Prostate gland (tissue), 2 donors: ENCODE results near the gene HS3ST6. TPM values are rescaled to one million over a fixed set of nuclear protein-coding genes. Genes with fewer than 3 reads are reported as not detected.
A peak's percentile ranks its signal among the peaks of the same experiment; 100 is the strongest.
"Not testable (repeated sequence)": the region's sequence is repeated elsewhere in the genome, so short reads cannot be mapped to it uniquely, and the experiment has no call there.

Experiments
- DNase-seq: peaks from one replicate; pipeline ENCODE4 v3.0.0-alpha.2; 2019; ENCODE audit warnings: low spot score
- H3K27ac ChIP-seq, 2 donors: fragments of 200-600 bp; sonication (generic); 2 replicates each; pipeline ENCODE4 v1.5.1; 2017 to 2019
- H3K27me3 ChIP-seq: fragments of 200-600 bp; sonication (generic); replicated peaks from 2 replicates; pipeline ENCODE4 v1.5.1; 2019; ENCODE audit not compliant: insufficient read depth
- H3K36me3 ChIP-seq, 2 donors: fragments of 200-600 bp; sonication (generic); 1 replicate in 1 of 2; 2 replicates in 1 of 2; pipeline versions ENCODE4 v1.5.1 to v1.8.1; 2017 to 2019
- H3K4me1 ChIP-seq: fragments of 200-600 bp; sonication (generic); replicated peaks from 2 replicates; pipeline ENCODE4 v1.5.1; 2019
- H3K4me3 ChIP-seq, 2 donors: fragments of 200-600 bp; sonication (generic); 2 replicates each; pipeline ENCODE4 v1.5.1; 2017 to 2019
- H3K9me3 ChIP-seq: fragments of 200-600 bp; sonication (generic); 2 replicates; pipeline ENCODE4 v1.5.1; 2017
- POLR2A ChIP-seq: fragments of 450-650 bp; IDR thresholded peaks from one replicate; pipeline ENCODE4 v1.6.1; 2016; ENCODE audit warnings: antibody characterized with exemption, mild to moderate bottlenecking
- POLR2AphosphoS5 ChIP-seq: sonication (generic); formaldehyde crosslinking; IDR thresholded peaks from one replicate; pipeline ENCODE4 v1.6.1; 2017; ENCODE audit warnings: antibody characterized with exemption
- WGBS: methylation state at CpG from one replicate; pipeline ENCODE4 v1.1.5; 2018; 5-methylcytosine and 5-hydroxymethylcytosine counted together
- intact Hi-C: fragments of 100-400 bp; cut with DNase I; formaldehyde crosslinking; loops from one replicate; pipeline ENCODE4 v1.14.2; 2022
- total RNA-seq, 2 donors: library from RNA; depleted of rRNA; stranded (reverse); fragments of >200 nt; gene quantifications; one replicate each; pipeline ENCODE4 v1.1.0, GENCODE V29; 2016
- TF ChIP-seq, protein P1 (sequence below), 4 experiments: fragments of 200-600 bp in 2 of 4; fragments of 450-650 bp in 2 of 4; sonication (generic) in 2 of 4; IDR thresholded peaks; 1 replicate in 3 of 4; 2 replicates in 1 of 4; pipeline ENCODE4 v1.5.1; 2016 to 2019; ENCODE audit warnings: antibody characterized with exemption in 4 of 4, mild to moderate bottlenecking in 2 of 4, moderate library complexity in 2 of 4

Gene HS3ST6
- total RNA-seq, 2 donors from 2014 or later, result 0.77 to 0.91 TPM

DNA sequence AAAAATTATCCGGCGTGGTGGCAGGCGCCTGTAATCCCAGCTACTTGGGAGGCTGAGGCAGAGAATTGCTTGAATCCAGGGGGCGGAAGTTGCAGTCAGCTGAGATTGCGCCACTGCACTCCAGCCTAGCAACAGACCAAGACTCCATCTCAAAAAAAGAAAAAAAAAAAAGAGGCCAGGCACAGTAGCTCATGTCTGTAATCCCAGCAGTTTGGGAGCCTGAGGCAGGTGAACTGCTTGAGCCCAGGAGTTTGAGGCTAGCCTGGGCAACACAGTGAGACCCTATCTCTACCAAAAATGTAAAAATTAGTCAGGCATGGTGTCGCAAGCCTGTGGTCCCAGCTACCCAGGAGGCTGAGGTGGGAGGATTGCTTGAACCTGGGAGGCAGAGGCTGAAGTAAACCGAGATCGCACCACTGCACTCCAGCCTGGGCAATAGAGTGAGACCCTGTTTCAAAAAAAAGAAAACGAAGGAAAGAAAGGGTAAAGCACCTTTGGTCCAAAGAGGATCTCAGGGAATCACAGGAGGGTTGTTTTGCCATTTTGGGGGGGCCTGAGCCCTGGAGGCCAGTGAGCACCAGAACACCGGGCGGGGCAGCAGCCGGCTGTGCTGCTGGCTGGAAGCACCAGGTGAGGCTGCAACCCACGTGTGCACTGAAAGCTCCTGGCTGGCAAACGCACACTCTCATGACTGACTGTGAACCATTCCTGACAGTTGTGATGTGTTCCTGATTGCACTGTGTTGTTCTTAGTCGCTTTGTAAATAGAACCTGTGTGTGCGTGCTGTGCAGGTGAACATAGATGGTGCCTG lies 18.4 kb downstream of the HS3ST6 start:
- TF ChIP-seq POLR2A (no peak), POLR2AphosphoS5 (peak; percentile 60)
- TF ChIP-seq, protein P1, sequence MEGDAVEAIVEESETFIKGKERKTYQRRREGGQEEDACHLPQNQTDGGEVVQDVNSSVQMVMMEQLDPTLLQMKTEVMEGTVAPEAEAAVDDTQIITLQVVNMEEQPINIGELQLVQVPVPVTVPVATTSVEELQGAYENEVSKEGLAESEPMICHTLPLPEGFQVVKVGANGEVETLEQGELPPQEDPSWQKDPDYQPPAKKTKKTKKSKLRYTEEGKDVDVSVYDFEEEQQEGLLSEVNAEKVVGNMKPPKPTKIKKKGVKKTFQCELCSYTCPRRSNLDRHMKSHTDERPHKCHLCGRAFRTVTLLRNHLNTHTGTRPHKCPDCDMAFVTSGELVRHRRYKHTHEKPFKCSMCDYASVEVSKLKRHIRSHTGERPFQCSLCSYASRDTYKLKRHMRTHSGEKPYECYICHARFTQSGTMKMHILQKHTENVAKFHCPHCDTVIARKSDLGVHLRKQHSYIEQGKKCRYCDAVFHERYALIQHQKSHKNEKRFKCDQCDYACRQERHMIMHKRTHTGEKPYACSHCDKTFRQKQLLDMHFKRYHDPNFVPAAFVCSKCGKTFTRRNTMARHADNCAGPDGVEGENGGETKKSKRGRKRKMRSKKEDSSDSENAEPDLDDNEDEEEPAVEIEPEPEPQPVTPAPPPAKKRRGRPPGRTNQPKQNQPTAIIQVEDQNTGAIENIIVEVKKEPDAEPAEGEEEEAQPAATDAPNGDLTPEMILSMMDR (IDR thresholded peaks at IDR 0.05), result peak in 1 of 4 experiments; percentile 13
- DNase-seq, result peak; percentile 53
- no peaks in the 10 kb centered on the region for H3K36me3 ChIP-seq
- 70% methylated on average over 16 of the region's 16 CpGs for WGBS
- no peaks in the 10 kb centered on the region for H3K4me1 ChIP-seq
- no peak overlapping the region for H3K27ac ChIP-seq
- no peaks in the 10 kb centered on the region for H3K9me3 ChIP-seq
- no peaks in the 10 kb centered on the region for H3K27me3 ChIP-seq
- no peak overlapping the region for H3K4me3 ChIP-seq
- intact Hi-C loops, result no loop called here

DNA sequence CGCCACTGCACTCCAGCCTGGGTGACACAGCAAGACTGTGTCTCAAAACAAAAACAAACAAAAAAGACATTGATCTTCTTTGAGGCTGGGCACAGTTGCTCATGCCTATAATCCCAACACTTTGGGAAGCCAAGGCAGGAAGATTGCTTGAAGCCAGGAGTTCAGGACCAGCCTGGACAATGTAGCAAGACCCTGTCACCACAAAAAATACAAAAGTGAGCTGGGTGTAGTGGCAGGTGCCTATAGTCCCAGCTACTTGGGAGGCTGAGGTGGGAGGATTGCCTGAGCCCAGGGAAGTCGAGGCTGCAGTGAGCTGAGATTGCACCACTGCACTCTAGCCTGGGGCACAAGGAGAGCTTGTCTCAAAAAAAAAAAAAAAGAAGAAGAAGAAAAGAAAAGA lies 20.5 kb downstream of the HS3ST6 start:
- H3K27me3 ChIP-seq, H3K4me1 ChIP-seq, H3K27ac ChIP-seq, DNase-seq, intact Hi-C loops, H3K9me3 ChIP-seq, H3K36me3 ChIP-seq, H3K4me3 ChIP-seq: not testable (repeated sequence)
- 97% methylated on average over 2 of the region's 2 CpGs for WGBS

DNA sequence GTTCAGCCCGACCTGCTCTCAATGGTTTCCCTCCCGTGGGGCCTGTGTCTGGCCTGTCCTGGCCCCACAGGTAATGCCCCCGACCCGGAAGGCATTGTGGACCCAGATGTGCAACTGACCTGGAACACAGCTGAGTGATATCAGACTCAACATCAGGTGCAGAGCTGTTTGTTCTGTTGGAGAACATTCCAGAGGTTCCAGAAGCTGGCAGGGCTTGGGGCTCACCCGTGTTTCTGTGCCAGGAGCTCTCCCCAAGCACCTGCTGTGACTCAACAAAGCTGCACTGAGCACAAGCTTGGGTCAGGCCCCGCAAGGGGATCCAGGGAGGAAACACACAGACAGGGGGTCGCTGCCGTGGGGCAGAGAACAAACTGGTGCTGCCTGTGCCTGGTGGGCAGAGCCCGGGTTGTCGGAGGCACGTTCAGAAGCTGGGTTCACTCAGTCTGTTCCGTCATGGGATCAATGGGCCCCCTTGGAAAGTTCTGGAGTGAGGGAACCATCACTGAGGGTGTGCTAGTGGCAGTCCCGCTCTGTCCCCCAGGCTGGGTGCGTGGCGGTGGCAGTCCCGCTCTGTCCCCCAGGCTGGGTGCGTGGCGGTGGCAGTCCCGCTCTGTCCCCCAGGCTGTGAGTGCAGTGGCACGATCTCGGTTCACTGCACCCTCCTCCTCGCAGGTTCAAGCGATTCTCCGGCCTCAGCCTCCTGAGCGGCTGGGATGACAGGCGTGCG lies 22.1 kb downstream of the HS3ST6 start:
- Histone ChIP-seq H3K4me3 (no peak overlapping the region), H3K27ac (no peak overlapping the region), H3K4me1 (no peaks in the 10 kb centered on the region), H3K9me3 (no peaks in the 10 kb centered on the region), H3K27me3 (no peaks in the 10 kb centered on the region), H3K36me3 (no peaks in the 10 kb centered on the region)
- no peak for DNase-seq
- 64% methylated on average over 26 of the region's 27 CpGs for WGBS
- TF ChIP-seq, protein P1 (IDR thresholded peaks at IDR 0.05), result no peak
- no peak for TF ChIP-seq POLR2A
- no peak for TF ChIP-seq POLR2AphosphoS5
- intact Hi-C loops, result no loop called here

DNA sequence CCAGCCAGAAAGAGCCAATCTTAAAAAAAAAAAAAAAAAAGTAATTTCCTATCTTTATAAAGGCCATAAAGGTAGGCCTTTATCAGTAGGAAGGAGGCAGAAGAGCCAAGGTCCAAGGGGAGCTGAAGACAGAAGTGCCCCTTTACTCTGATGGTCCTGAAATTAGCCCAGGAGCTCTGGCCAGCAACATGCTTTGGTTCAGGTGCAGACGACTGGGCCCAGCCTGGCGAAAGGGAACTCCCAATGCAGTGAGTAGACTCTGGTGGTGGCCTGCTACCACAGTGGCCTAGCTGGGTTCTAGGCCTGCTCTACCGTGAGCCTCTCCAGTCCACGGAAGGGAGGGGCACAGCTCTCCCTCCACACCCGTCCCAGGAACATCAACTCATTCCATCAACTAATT lies 23.1 kb downstream of the HS3ST6 start:
- no peaks in the 10 kb centered on the region for H3K4me1 ChIP-seq
- no peak for TF ChIP-seq POLR2AphosphoS5
- TF ChIP-seq, protein P1 (IDR thresholded peaks at IDR 0.05), result no peak
- no peak for TF ChIP-seq POLR2A
- 91% methylated on average over 5 of the region's 5 CpGs for WGBS
- DNase-seq, result no peak
- H3K4me3 ChIP-seq, result no peak overlapping the region
- H3K27me3 ChIP-seq, result peaks cover 2% of the 10 kb centered on the region
- H3K9me3 ChIP-seq, result no peaks in the 10 kb centered on the region
- H3K27ac ChIP-seq, result no peak overlapping the region
- no peaks in the 10 kb centered on the region for H3K36me3 ChIP-seq
- intact Hi-C loops, result no loop called here

DNA sequence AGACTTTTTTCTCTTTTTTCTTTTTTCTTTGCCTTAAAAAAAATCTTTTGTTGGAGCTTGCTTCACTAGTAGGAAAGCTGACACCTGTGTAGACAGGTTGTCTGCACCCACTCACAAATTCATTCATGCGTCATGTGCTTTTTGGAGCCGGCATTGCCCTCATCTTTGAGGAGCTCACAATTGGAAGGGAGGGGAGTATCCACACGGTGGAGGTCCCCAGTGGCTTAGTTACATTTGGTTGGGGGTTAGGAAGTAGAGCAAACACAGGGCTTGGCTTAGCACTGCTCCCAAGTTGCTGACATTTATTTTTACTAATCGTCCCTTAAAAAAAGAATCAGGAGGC lies 27.5 kb downstream of the HS3ST6 start:
- DNase-seq, result no peak
- H3K36me3 ChIP-seq, result no peaks in the 10 kb centered on the region

More for the DNA sequence above, 27.5 kb downstream of the HS3ST6 start:
- no peaks in the 10 kb centered on the region for H3K9me3 ChIP-seq
- H3K4me1 ChIP-seq, result no peaks in the 10 kb centered on the region
- TF ChIP-seq, protein P1 (IDR thresholded peaks at IDR 0.05), result no peak
- TF ChIP-seq POLR2AphosphoS5, result no peak
- no peak for TF ChIP-seq POLR2A
- peaks cover 3% of the 10 kb centered on the region for H3K27me3 ChIP-seq
- no peak overlapping the region for H3K27ac ChIP-seq
- 21% methylated on average over 4 of the region's 4 CpGs for WGBS
- intact Hi-C loops, result no loop called here
- H3K4me3 ChIP-seq, result no peak overlapping the region
